Upper lobe of left lung (tissue), 6 donors: ENCODE data around the gene VAC14. TPM values are rescaled to one million over a fixed set of nuclear protein-coding genes. Genes with fewer than 3 reads are reported as not detected.

Source experiments
- ATAC-seq, 2 donors: fragments of 200-7000 bp; cut with Tn5 transposase; one replicate each; pipeline ENCODE4 v1.9.1; 2022; ENCODE audit warnings: mild to moderate bottlenecking in 2 of 2, moderate library complexity in 2 of 2; ENCODE audit not compliant: low FRiP score in 2 of 2
- DNase-seq, 2 donors: peaks; one replicate each; pipeline ENCODE4 v3.0.0-alpha.2; 2019 to 2020
- H3K27ac ChIP-seq, 4 donors: fragments of 200-600 bp; sonication (generic); one replicate each; pipeline ENCODE4 v1.5.1; 2016 to 2019
- H3K27me3 ChIP-seq, 4 donors: fragments of 200-600 bp; sonication (generic); one replicate each; pipeline ENCODE4 v1.5.1; 2017 to 2019
- H3K36me3 ChIP-seq, 4 donors: fragments of 200-600 bp; sonication (generic); one replicate each; pipeline ENCODE4 v1.5.1; 2016 to 2019
- H3K4me1 ChIP-seq, 4 donors: fragments of 200-600 bp; sonication (generic); one replicate each; pipeline ENCODE4 v1.5.1; 2018 to 2019
- H3K4me3 ChIP-seq, 4 donors: fragments of 200-600 bp; sonication (generic); one replicate each; pipeline ENCODE4 v1.5.1; 2017 to 2019; ENCODE audit warnings: mild to moderate bottlenecking in 2 of 4, moderate library complexity in 1 of 4
- H3K9me3 ChIP-seq, 4 donors: fragments of 200-600 bp; sonication (generic); one replicate each; pipeline ENCODE4 v1.5.1; 2018 to 2019
- CTCF ChIP-seq, 6 experiments: fragments of 450-650 bp in 4 of 6; fragments of 200-600 bp in 2 of 6; sonication (generic) in 2 of 6; IDR thresholded peaks; one replicate each; pipeline ENCODE4 v1.5.1; 2016 to 2019; ENCODE audit warnings: antibody characterized with exemption in 6 of 6
- EP300 ChIP-seq, 4 donors: sonication (generic); formaldehyde crosslinking; IDR thresholded peaks; one replicate each; pipeline ENCODE4 v1.5.1; 2017; ENCODE audit warnings: antibody characterized with exemption in 4 of 4, control low read depth in 2 of 4
- POLR2A ChIP-seq, 4 donors: fragments of 450-650 bp; IDR thresholded peaks; one replicate each; pipeline ENCODE4 v1.5.1; 2016 to 2017; ENCODE audit warnings: antibody characterized with exemption in 4 of 4, mild to moderate bottlenecking in 2 of 4
- POLR2AphosphoS5 ChIP-seq, 2 donors: sonication (generic); formaldehyde crosslinking; IDR thresholded peaks; one replicate each; pipeline ENCODE4 v1.5.1; 2017; ENCODE audit warnings: antibody characterized with exemption in 2 of 2
- WGBS, 2 donors: methylation state at CpG; one replicate each; pipeline ENCODE4 v1.1.5; 2017 to 2018; 5-methylcytosine and 5-hydroxymethylcytosine counted together
- total RNA-seq, 6 donors: library from RNA; depleted of rRNA in 4 of 6; stranded (reverse); fragments of >200 nt in 4 of 6; gene quantifications; one replicate each; pipeline versions ENCODE4 v1.1.0 to v1.2.1, GENCODE V29; 2016 to 2021
- donor health status: DM: no; HTN: no; CAD: no; lungs with moderate emphysema.
- donor health status: DM: no; HTN: yes; CAD: no; lungs with severe emphysema.

VAC14 gene
- total RNA-seq, 6 donors from 2014 or later = 39.6 to 145 (median 57.4) TPM

GRCh38 chr16:70801611-70802010 lies 653 bp upstream of the VAC14 start:
- TF ChIP-seq EP300 (IDR thresholded peaks at IDR 0.05) (no peak), POLR2AphosphoS5 (IDR thresholded peaks at IDR 0.05) (no peak), POLR2A (IDR thresholded peaks at IDR 0.05) (no peak), CTCF (IDR thresholded peaks at IDR 0.05) (no peak)
- peak overlapping the region in 2 of 4 donors; percentile 84 to 97 for H3K4me3 ChIP-seq
- no peaks in the 10 kb centered on the region for H3K27me3 ChIP-seq
- peaks cover 0 to 10% (median 0%) of the 10 kb centered on the region in 4 donors for H3K36me3 ChIP-seq
- WGBS, 2 donors = 70 to 85% methylated on average over 3 of the region's 3 CpGs
- no peak overlapping the region for H3K27ac ChIP-seq
- ATAC-seq (no peak), DNase-seq (no peak)
- H3K9me3 ChIP-seq = peaks cover 0 to 7% (median 0%) of the 10 kb centered on the region in 4 donors
- peaks cover 14 to 23% (median 20%) of the 10 kb centered on the region in 4 donors for H3K4me1 ChIP-seq

GRCh38 chr16:70800311-70800710 lies 647 bp downstream of the VAC14 start:
- Histone ChIP-seq H3K4me3 (peak overlapping the region; percentile 84 to 100 (median 96)), H3K27ac (peak overlapping the region; percentile 59 to 86 (median 80)), H3K27me3 (no peaks in the 10 kb centered on the region), H3K36me3 (peaks cover 0 to 10% (median 0%) of the 10 kb centered on the region in 4 donors), H3K4me1 (peaks cover 14 to 35% (median 20%) of the 10 kb centered on the region in 4 donors), H3K9me3 (peaks cover 0 to 7% (median 0%) of the 10 kb centered on the region in 4 donors)
- WGBS, 2 donors = 20 to 22% methylated on average over 4 to 7 of the region's 7 CpGs
- TF ChIP-seq POLR2A (IDR thresholded peaks at IDR 0.05) (no peak), EP300 (IDR thresholded peaks at IDR 0.05) (no peak), POLR2AphosphoS5 (IDR thresholded peaks at IDR 0.05) (no peak), CTCF (IDR thresholded peaks at IDR 0.05) (no peak)
- DNase-seq = no peak
- ATAC-seq = no peak

GRCh38 chr16:70796301-70796700 lies 4.7 kb downstream of the VAC14 start:
- ATAC-seq (no peak), DNase-seq (no peak)
- Histone ChIP-seq H3K27ac (no peak overlapping the region), H3K9me3 (no peaks in the 10 kb centered on the region), H3K4me3 (no peak overlapping the region), H3K27me3 (no peaks in the 10 kb centered on the region), H3K4me1 (peaks cover 14 to 35% (median 18%) of the 10 kb centered on the region in 4 donors), H3K36me3 (peaks cover 0 to 10% (median 0%) of the 10 kb centered on the region in 4 donors)
- WGBS, 2 donors = 62 to 79% methylated on average over 3 of the region's 3 CpGs
- no peak for TF ChIP-seq EP300 (IDR thresholded peaks at IDR 0.05)
- no peak for TF ChIP-seq POLR2A (IDR thresholded peaks at IDR 0.05)
- no peak for TF ChIP-seq CTCF (IDR thresholded peaks at IDR 0.05)
- no peak for TF ChIP-seq POLR2AphosphoS5 (IDR thresholded peaks at IDR 0.05)

- peaks cover 15 to 36% (median 17%) of the 10 kb centered on the region in 4 donors for H3K4me1 ChIP-seq
- no peaks in the 10 kb centered on the region for H3K27me3 ChIP-seq
- no peak for DNase-seq
- H3K9me3 ChIP-seq = no peaks in the 10 kb centered on the region
- TF ChIP-seq POLR2AphosphoS5 (IDR thresholded peaks at IDR 0.05) (no peak), CTCF (IDR thresholded peaks at IDR 0.05) (no peak), EP300 (IDR thresholded peaks at IDR 0.05) (no peak), POLR2A (IDR thresholded peaks at IDR 0.05) (no peak)
- 91 to 93% methylated on average over 11 to 12 of the region's 12 CpGs for WGBS, 2 donors
- peaks cover 0 to 10% (median 0%) of the 10 kb centered on the region in 4 donors for H3K36me3 ChIP-seq
- H3K27ac ChIP-seq = no peak overlapping the region
- no peak overlapping the region for H3K4me3 ChIP-seq
- ATAC-seq = no peak
These were observed 5.6 kb downstream of the VAC14 start for GRCh38 chr16:70795296-70795912.
